HCT116 (cell line): ENCODE measurements around the gene PLEKHG3. TPM values are rescaled to one million over a fixed set of nuclear protein-coding genes. Genes with fewer than 3 reads are reported as not detected.
A peak's percentile ranks its signal among the peaks of the same experiment; 100 is the strongest.

Source experiments
- ATAC-seq: fragments of 200-7000 bp; cut with Tn5 transposase; 2 replicates; pipeline ENCODE4 v1.9.1; 2020; ENCODE audit warnings: mild to moderate bottlenecking, moderate library complexity
- BruUV-seq: library from RNA; stranded (reverse); fragments of 400-500 nt; replicated peaks from 2 replicates; lab custom pipeline; 2021; lab: Mats Ljungman, UMichigan
- CTCF ChIA-PET: fragments of 300-600 bp; sonication (Branson Sonifier 250); formaldehyde crosslinking; loops from one replicate; lab custom pipeline; 2021; ENCODE audit warnings: antibody characterized with exemption; lab: Charles Lee
- POLR2A ChIA-PET: fragments of 300-600, 350-600 bp; sonication (Branson Sonifier 250); formaldehyde crosslinking; loops from one replicate; lab custom pipeline; 2021; ENCODE audit warnings: antibody characterized with exemption; lab: Charles Lee
- RAD21 ChIA-PET, 2 experiments: fragments of 300-600 bp; sonication (Branson Sonifier 250); formaldehyde crosslinking; loops; one replicate each; lab custom pipeline; 2023; ENCODE audit warnings: low total read pairs in 2 of 2; ENCODE audit not compliant: uncharacterized antibody in 2 of 2, unreplicated experiment in 2 of 2, low non-redundant PET in 1 of 2; lab: Charles Lee
- DNase-seq: peaks from one replicate; pipeline ENCODE4 v3.0.0-alpha.2; 2010; ENCODE audit warnings: low read depth, low spot score
- H2AFZ ChIP-seq: fragments of 200-600 bp; shearing (Covaris generic), sonication (generic); 2 replicates; pipeline ENCODE4 v1.6.1; 2017; ENCODE audit warnings: low read depth, mixed run types, mixed read lengths, antibody characterized with exemption, low read length; ENCODE audit not compliant: poor library complexity, severe bottlenecking
- H3K27ac ChIP-seq: 2 replicates; pipeline ENCODE4 v1.5.1; 2012; ENCODE audit warnings: low read depth, low read length
- H3K27me3 ChIP-seq: fragments of 200-600 bp; sonication (generic); 2 replicates; pipeline ENCODE4 v1.6.1; 2016; ENCODE audit warnings: mixed run types, low read length, mixed read lengths; ENCODE audit not compliant: insufficient read depth
- H3K36me3 ChIP-seq, 2 experiments: fragments of 200-500 bp in 1 of 2; fragments of 200-600 bp in 1 of 2; sonication (Bioruptor generic) in 1 of 2; sonication (generic) in 1 of 2; 2 replicates each; pipeline versions ENCODE4 v1.5.1 to v1.6.1; 2014 to 2016; ENCODE audit warnings: low read length in 2 of 2, inconsistent platforms in 1 of 2, mixed read lengths in 1 of 2, mixed run types in 1 of 2; ENCODE audit not compliant: insufficient read depth in 2 of 2, control insufficient read depth in 1 of 2
- H3K4me1 ChIP-seq, 2 experiments: fragments of 200-600 bp in 1 of 2; sonication (generic) in 1 of 2; 2 replicates each; pipeline versions ENCODE4 v1.5.1 to v1.6.1; 2012 to 2017; ENCODE audit warnings: low read length in 2 of 2, inconsistent platforms in 1 of 2, mild to moderate bottlenecking in 1 of 2, mixed read lengths in 1 of 2, mixed run types in 1 of 2, moderate library complexity in 1 of 2; ENCODE audit not compliant: insufficient read depth in 2 of 2, control insufficient read depth in 1 of 2
- H3K4me2 ChIP-seq: fragments of 200-600 bp; sonication (generic); 2 replicates; pipeline ENCODE4 v1.6.1; 2017; ENCODE audit warnings: mixed run types, low read length, mixed read lengths
- H3K4me3 ChIP-seq, 2 experiments: fragments of 200-600 bp in 1 of 2; sonication (generic) in 1 of 2; replicated peaks in 1 of 2; 2 replicates each; pipeline ENCODE4 v1.5.1; 2011 to 2016; ENCODE audit warnings: low read length in 2 of 2, control low read depth in 1 of 2, low read depth in 1 of 2, mild to moderate bottlenecking in 1 of 2, mixed read lengths in 1 of 2, mixed run types in 1 of 2
- H3K79me2 ChIP-seq: fragments of 200-600 bp; sonication (generic); 2 replicates; pipeline ENCODE4 v1.6.1; 2017; ENCODE audit warnings: mild to moderate bottlenecking, mixed run types, low read length, moderate library complexity, mixed read lengths; ENCODE audit not compliant: insufficient read depth
- H3K9ac ChIP-seq: fragments of 200-600 bp; sonication (generic); 2 replicates; pipeline ENCODE4 v1.6.1; 2016; ENCODE audit warnings: low read length, mixed read lengths
- H3K9me2 ChIP-seq: fragments of 200-600 bp; sonication (generic), shearing (Covaris generic); 2 replicates; pipeline ENCODE4 v1.6.1; 2017; ENCODE audit warnings: mixed run types, mild to moderate bottlenecking, moderate library complexity; ENCODE audit not compliant: insufficient read depth
- H3K9me3 ChIP-seq, 2 experiments: fragments of 200-500 bp in 1 of 2; fragments of 200-600 bp in 1 of 2; sonication (Bioruptor generic) in 1 of 2; sonication (generic) in 1 of 2; 2 replicates each; pipeline ENCODE4 v1.6.1; 2014 to 2017; ENCODE audit warnings: low read length in 2 of 2, mixed read lengths in 2 of 2, inconsistent platforms in 1 of 2, low read depth in 1 of 2, mild to moderate bottlenecking in 1 of 2, mixed run types in 1 of 2, moderate library complexity in 1 of 2; ENCODE audit not compliant: control insufficient read depth in 1 of 2, insufficient read depth in 1 of 2
- H4K20me1 ChIP-seq: fragments of 200-600 bp; sonication (generic), shearing (Covaris generic); 2 replicates; pipeline ENCODE4 v1.6.1; 2017; ENCODE audit warnings: mixed run types, mild to moderate bottlenecking, moderate library complexity; ENCODE audit not compliant: insufficient read depth
- CEBPB ChIP-seq: IDR thresholded peaks from 2 replicates; pipeline ENCODE4 v1.6.1; 2012; ENCODE audit warnings: low read depth
- EGR1 ChIP-seq: IDR thresholded peaks from 2 replicates; pipeline ENCODE4 v1.6.1; 2012; ENCODE audit warnings: low read depth
- EZH2 ChIP-seq: fragments of 200-600 bp; sonication (generic); IDR thresholded peaks from 2 replicates; pipeline ENCODE4 v1.6.1; 2017; ENCODE audit warnings: antibody characterized with exemption, mixed run types
- EZH2phosphoT487 ChIP-seq: fragments of 200-600 bp; IDR thresholded peaks from 2 replicates; pipeline ENCODE4 v1.6.1; 2018; ENCODE audit warnings: antibody characterized with exemption, borderline replicate concordance
- FOSL1 ChIP-seq: IDR thresholded peaks from 2 replicates; pipeline ENCODE4 v1.6.1; 2012; ENCODE audit warnings: low read depth
- JUND ChIP-seq: IDR thresholded peaks from 2 replicates; pipeline ENCODE4 v1.6.1; 2012
- POLR2A ChIP-seq: IDR thresholded peaks from 2 replicates; pipeline ENCODE4 v1.7.0; 2011; ENCODE audit warnings: borderline replicate concordance; ENCODE audit not compliant: insufficient read depth, insufficient read length; ENCODE audit errors: extremely low read depth
- POLR2AphosphoS5 ChIP-seq: IDR thresholded peaks from 2 replicates; pipeline ENCODE4 v1.6.1; 2011; ENCODE audit warnings: mild to moderate bottlenecking, low read depth, low read length, moderate library complexity
- RAD21 ChIP-seq: IDR thresholded peaks from 2 replicates; pipeline ENCODE4 v1.6.1; 2012; ENCODE audit warnings: low read depth, mild to moderate bottlenecking
- SIN3A ChIP-seq: IDR thresholded peaks from 2 replicates; pipeline ENCODE4 v1.6.1; 2012; ENCODE audit warnings: low read depth
- SP1 ChIP-seq: IDR thresholded peaks from 2 replicates; pipeline ENCODE4 v1.6.1; 2012; ENCODE audit warnings: low read depth
- SRF ChIP-seq: IDR thresholded peaks from 2 replicates; pipeline ENCODE4 v1.6.1; 2012; ENCODE audit warnings: low read depth
- YY1 ChIP-seq: IDR thresholded peaks from 2 replicates; pipeline ENCODE4 v1.6.1; 2011; ENCODE audit warnings: low read length, low read depth, moderate library complexity, mild to moderate bottlenecking; ENCODE audit not compliant: insufficient replicate concordance; ENCODE audit errors: extremely low read depth
- ZFX ChIP-seq: fragments of 450-650 bp; IDR thresholded peaks from 2 replicates; pipeline ENCODE4 v1.6.1; 2017
- ZNF274 ChIP-seq: fragments of 200-500 bp; sonication (Bioruptor generic); IDR thresholded peaks from 2 replicates; pipeline ENCODE4 v1.6.1; 2014; ENCODE audit warnings: mild to moderate bottlenecking, low read depth, low read length, inconsistent platforms
- intact Hi-C: fragments of 100-400 bp; cut with micrococcal nuclease; formaldehyde crosslinking; loops from 2 replicates; pipeline ENCODE4 v1.10.0; 2022
- total RNA-seq: library from RNA; stranded (reverse); gene quantifications from one replicate; pipeline ENCODE4 v1.2.1, GENCODE V29; 2021; ENCODE audit not compliant: unreplicated experiment
- TF ChIP-seq, protein P1 (sequence below): IDR thresholded peaks from 2 replicates; pipeline ENCODE4 v1.6.1; 2012
- TF ChIP-seq, protein P2 (sequence below), 3 experiments: fragments of 200-600 bp in 1 of 3; sonication (generic) in 1 of 3; IDR thresholded peaks in 2 of 3; conservative IDR thresholded peaks in 1 of 3; 2 replicates each; pipeline ENCODE4 v1.5.1; 2012 to 2017; ENCODE audit warnings: low read depth in 2 of 3, low read length in 2 of 3, antibody characterized with exemption in 1 of 3, borderline replicate concordance in 1 of 3, control low read depth in 1 of 3, mild to moderate bottlenecking in 1 of 3, mixed read lengths in 1 of 3, mixed run types in 1 of 3, moderate library complexity in 1 of 3; ENCODE audit not compliant: insufficient read depth in 1 of 3
- TF ChIP-seq, protein P3 (sequence below): IDR thresholded peaks from 2 replicates; pipeline ENCODE4 v1.6.1; 2012; ENCODE audit warnings: low read depth
- TF ChIP-seq, protein P4 (sequence below): IDR thresholded peaks from 2 replicates; pipeline ENCODE4 v1.6.1; 2012

Gene PLEKHG3
- total RNA-seq, 1 experiment from 2014 or later: 55.6 TPM

DNA sequence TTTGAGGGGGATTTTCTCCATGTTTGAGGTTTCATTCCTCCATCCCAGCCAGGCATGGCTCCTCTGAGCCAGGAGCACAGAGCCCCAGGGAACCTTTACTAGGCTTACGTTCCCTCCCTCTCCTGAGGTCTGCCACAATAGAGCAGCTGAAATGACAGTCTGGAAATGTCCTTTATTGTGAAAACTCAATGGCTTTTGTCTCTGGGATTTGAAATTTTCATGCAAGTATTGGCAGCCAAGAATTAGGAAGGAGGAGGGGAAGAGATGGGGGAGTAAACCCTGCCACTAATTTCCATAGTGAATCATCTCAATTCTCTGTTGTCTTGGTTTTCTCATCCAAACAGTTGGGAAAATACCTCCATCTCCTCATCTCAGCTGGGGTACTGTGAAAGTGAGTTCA lies 2.6 kb upstream of the PLEKHG3 start (continued):
- TF ChIP-seq, protein P1, sequence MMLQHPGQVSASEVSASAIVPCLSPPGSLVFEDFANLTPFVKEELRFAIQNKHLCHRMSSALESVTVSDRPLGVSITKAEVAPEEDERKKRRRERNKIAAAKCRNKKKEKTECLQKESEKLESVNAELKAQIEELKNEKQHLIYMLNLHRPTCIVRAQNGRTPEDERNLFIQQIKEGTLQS: no peak
- TF ChIP-seq JUND: no peak
- TF ChIP-seq ZFX: no peak
- no peak for TF ChIP-seq EZH2phosphoT487
- TF ChIP-seq, all 23 proteins: peak for 0

DNA sequence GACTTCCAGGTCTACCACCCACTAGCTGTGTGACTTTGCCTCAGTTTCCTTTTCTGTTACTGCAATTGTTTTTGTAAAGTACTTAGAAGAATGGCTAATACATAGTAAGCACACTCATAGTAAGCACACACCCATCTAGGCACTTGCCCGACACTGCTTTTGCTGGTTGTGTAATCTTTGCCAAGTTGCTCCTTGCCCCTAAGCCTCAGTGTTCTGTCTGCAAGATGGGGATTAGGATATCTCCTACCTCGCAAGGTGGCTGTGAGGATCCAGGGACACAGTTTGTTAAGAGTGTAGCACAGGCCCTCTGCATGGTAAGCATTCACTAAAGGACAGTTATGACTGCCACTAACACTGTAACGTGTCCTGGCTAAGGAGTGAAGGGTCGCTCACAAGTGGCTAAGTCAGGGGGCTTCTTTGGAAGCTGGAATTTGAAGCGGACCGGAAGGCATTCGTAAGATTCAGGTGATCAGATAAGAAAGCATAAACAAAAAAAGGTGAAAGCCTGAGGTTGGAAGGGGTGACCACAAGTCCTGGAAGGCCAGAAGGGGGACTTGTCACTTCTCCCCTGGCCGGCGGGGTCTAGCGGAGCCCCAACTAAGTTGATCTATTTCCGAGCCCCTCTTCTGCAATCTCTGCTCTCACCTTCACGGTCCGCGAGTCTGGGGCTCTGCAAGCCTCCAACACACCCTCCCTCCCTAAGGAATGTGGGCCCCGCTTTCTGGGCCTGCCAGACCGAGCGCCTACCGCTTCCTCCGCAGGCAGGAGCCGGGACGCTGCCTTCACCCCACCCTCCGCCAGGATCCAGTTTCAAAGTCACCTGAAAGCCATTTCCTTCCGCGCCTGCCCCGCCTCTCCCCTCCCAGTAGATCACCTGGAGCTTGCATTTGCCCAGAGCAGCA lies 1.5 kb upstream of the PLEKHG3 start:
- H3K4me1 ChIP-seq: peaks cover 31 to 46% of the 10 kb centered on the region in 2 experiments
- ATAC-seq: peak; percentile 65
- no peaks in the 10 kb centered on the region for H3K27me3 ChIP-seq
- TF ChIP-seq EZH2phosphoT487 (no peak), SRF (no peak), YY1 (peak; percentile 55), POLR2AphosphoS5 (peak; percentile 63; the same call in 1 of the 2 replicates), ZFX (no peak), POLR2A (no peak), EZH2 (no peak), ZNF274 (no peak), EGR1 (no peak), SP1 (no peak), FOSL1 (no peak), RAD21 (no peak), CEBPB (no peak), SIN3A (no peak)
- TF ChIP-seq, protein P2, sequence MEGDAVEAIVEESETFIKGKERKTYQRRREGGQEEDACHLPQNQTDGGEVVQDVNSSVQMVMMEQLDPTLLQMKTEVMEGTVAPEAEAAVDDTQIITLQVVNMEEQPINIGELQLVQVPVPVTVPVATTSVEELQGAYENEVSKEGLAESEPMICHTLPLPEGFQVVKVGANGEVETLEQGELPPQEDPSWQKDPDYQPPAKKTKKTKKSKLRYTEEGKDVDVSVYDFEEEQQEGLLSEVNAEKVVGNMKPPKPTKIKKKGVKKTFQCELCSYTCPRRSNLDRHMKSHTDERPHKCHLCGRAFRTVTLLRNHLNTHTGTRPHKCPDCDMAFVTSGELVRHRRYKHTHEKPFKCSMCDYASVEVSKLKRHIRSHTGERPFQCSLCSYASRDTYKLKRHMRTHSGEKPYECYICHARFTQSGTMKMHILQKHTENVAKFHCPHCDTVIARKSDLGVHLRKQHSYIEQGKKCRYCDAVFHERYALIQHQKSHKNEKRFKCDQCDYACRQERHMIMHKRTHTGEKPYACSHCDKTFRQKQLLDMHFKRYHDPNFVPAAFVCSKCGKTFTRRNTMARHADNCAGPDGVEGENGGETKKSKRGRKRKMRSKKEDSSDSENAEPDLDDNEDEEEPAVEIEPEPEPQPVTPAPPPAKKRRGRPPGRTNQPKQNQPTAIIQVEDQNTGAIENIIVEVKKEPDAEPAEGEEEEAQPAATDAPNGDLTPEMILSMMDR (IDR thresholded peaks at IDR 0.05 in 2 of 3, conservative IDR thresholded peaks at IDR 0.05 in 1 of 3; ENCODE audit: borderline replicate concordance in 1 of 3, insufficient read depth in 1 of 3, low read depth in 2 of 3, low read length in 2 of 3): no peak
- TF ChIP-seq, protein P3, sequence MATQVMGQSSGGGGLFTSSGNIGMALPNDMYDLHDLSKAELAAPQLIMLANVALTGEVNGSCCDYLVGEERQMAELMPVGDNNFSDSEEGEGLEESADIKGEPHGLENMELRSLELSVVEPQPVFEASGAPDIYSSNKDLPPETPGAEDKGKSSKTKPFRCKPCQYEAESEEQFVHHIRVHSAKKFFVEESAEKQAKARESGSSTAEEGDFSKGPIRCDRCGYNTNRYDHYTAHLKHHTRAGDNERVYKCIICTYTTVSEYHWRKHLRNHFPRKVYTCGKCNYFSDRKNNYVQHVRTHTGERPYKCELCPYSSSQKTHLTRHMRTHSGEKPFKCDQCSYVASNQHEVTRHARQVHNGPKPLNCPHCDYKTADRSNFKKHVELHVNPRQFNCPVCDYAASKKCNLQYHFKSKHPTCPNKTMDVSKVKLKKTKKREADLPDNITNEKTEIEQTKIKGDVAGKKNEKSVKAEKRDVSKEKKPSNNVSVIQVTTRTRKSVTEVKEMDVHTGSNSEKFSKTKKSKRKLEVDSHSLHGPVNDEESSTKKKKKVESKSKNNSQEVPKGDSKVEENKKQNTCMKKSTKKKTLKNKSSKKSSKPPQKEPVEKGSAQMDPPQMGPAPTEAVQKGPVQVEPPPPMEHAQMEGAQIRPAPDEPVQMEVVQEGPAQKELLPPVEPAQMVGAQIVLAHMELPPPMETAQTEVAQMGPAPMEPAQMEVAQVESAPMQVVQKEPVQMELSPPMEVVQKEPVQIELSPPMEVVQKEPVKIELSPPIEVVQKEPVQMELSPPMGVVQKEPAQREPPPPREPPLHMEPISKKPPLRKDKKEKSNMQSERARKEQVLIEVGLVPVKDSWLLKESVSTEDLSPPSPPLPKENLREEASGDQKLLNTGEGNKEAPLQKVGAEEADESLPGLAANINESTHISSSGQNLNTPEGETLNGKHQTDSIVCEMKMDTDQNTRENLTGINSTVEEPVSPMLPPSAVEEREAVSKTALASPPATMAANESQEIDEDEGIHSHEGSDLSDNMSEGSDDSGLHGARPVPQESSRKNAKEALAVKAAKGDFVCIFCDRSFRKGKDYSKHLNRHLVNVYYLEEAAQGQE: no peak
- TF ChIP-seq, protein P4, sequence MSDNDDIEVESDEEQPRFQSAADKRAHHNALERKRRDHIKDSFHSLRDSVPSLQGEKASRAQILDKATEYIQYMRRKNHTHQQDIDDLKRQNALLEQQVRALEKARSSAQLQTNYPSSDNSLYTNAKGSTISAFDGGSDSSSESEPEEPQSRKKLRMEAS: no peak

More for the DNA sequence above, 1.5 kb upstream of the PLEKHG3 start:
- RAD21 ChIA-PET: no interaction called here
- no TSS peak for BruUV-seq
- H3K9me2 ChIP-seq: no peaks in the 10 kb centered on the region
- H3K9ac ChIP-seq: peak overlapping the region; percentile 91
- H3K27ac ChIP-seq: peak overlapping the region; percentile 86
- 0 out of 2 replicates have a peak, but pooled peaks cover 5% of the 10 kb centered on the region for H4K20me1 ChIP-seq
- CTCF ChIA-PET: no interaction called here
- no peaks in the 10 kb centered on the region for H3K9me3 ChIP-seq
- peaks cover 33% of the 10 kb centered on the region for H3K79me2 ChIP-seq
- intact Hi-C loops: no loop called here
- H2AFZ ChIP-seq: peak overlapping the region; percentile 40
- no peaks in the 10 kb centered on the region for H3K36me3 ChIP-seq
- DNase-seq: no peak
- POLR2A ChIA-PET: interaction anchor here (1.0 to 2.4 kb wide), 2 partner anchors 11 to 17 kb away, joined by 3 to 7 read pairs; no protein-coding TSS in a partner anchor
- H3K4me2 ChIP-seq: peak overlapping the region; percentile 83
- H3K4me3 ChIP-seq: peak overlapping the region; percentile 78 to 82
